Stimulated activated CD4-positive, alpha-beta T cell treated with anti-CD3 and anti-CD28 coated beads, Interleukin-2, amount 100 ng/mL, for 48 hours (primary cell): Measurements from ENCODE around the gene CXCL16.
"Not testable (repeated sequence)": the region's sequence is repeated elsewhere in the genome, so short reads cannot be mapped to it uniquely, and the experiment has no call there.

Experiments
- DNase-seq, 2 donors: peaks; one replicate each; pipeline ENCODE4 v3.0.0-alpha.2; 2020

The CXCL16 gene

DNA sequence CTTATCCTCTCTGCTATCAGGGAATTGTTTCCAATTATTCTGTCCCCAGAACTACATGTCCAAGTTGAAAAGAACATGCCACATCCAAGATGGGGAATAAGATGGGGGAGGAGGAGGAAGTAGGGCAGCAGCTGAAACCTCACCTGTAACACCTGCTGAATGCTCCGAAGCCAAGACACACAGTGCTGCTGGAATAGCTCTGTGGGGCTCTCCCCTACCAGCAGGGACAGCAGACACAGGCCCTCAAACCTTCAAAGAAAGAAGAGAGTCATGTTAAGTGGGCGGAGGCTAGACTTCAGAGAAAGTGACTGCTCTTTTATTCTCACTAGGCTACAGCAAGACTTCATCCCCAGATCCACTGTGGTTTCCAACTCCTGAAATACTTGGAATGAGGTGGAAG, 49.0 kb downstream of the CXCL16 start:
- DNase-seq: no peak

DNA sequence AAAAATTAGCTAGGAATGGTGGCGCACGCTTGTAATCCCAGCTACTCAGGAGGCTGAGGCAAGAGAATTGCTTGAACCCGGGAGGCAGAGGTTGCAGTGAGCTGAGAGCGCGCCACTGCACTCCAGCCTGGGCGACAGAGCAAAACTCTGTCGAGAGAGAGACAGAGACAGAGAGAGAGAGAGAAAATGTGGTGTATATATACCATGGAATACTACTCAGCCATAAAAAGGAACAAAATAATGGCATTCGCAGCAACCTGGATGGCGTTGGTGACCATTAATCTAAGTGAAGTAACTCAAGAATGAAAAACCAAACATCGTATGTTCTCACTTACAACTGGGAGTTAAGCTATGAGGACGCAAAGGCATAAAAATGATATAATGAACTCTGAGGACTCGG, 49.9 kb downstream of the CXCL16 start:
- not testable (repeated sequence) for DNase-seq

DNA sequence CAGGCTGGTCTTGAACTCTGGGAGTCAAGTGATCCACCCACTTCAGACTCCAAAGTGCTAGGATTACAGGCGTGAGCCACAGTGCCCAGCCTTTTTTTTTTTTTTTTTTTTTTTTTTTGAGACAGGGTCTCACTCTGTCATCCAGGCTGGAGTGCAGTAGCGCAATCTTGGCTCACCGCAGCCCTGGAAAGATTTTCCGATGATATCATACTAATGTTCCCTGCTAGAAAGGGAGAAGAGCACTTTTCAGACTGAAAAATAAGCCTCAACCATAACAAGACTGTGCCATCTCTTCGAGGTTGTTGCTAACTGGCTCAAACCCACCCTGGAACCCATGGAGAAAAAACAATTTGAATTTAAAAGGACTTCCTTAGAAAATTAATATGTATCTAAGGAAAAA, 56.0 kb downstream of the CXCL16 start:
- not testable (repeated sequence) for DNase-seq
